Adipocyte (in vitro differentiated cells): ENCODE measurements around the gene SCGB1D1.
A peak's percentile ranks its signal among the peaks of the same experiment; 100 is the strongest.

Source experiments
- DNase-seq: peaks from one replicate; pipeline ENCODE4 v3.0.0-alpha.2; 2015; ENCODE audit warnings: low read depth
- H3K27me3 ChIP-seq: replicated peaks from 2 replicates; pipeline ENCODE4 v1.7.0; 2013; ENCODE audit warnings: mild to moderate bottlenecking, low read length, moderate library complexity; ENCODE audit not compliant: control insufficient read depth, insufficient read depth
- H3K36me3 ChIP-seq: 2 replicates; pipeline ENCODE4 v1.7.0; 2013; ENCODE audit warnings: low read length, mild to moderate bottlenecking, moderate library complexity; ENCODE audit not compliant: control insufficient read depth, insufficient read depth, severe bottlenecking
- H3K4me1 ChIP-seq: 2 replicates; pipeline ENCODE4 v1.7.0; 2013; ENCODE audit warnings: mild to moderate bottlenecking, low read length, moderate library complexity; ENCODE audit not compliant: control insufficient read depth, insufficient read depth
- H3K4me3 ChIP-seq: 2 replicates; pipeline ENCODE4 v1.7.0; 2013; ENCODE audit warnings: mild to moderate bottlenecking, low read length, moderate library complexity
- H3K9ac ChIP-seq: 2 replicates; pipeline ENCODE4 v1.7.0; 2013; ENCODE audit warnings: mild to moderate bottlenecking, low read length, moderate library complexity
- H3K9me3 ChIP-seq: 2 replicates; pipeline ENCODE4 v1.7.0; 2013; ENCODE audit warnings: mild to moderate bottlenecking, low read length, moderate library complexity; ENCODE audit not compliant: control insufficient read depth

Gene SCGB1D1

DNA sequence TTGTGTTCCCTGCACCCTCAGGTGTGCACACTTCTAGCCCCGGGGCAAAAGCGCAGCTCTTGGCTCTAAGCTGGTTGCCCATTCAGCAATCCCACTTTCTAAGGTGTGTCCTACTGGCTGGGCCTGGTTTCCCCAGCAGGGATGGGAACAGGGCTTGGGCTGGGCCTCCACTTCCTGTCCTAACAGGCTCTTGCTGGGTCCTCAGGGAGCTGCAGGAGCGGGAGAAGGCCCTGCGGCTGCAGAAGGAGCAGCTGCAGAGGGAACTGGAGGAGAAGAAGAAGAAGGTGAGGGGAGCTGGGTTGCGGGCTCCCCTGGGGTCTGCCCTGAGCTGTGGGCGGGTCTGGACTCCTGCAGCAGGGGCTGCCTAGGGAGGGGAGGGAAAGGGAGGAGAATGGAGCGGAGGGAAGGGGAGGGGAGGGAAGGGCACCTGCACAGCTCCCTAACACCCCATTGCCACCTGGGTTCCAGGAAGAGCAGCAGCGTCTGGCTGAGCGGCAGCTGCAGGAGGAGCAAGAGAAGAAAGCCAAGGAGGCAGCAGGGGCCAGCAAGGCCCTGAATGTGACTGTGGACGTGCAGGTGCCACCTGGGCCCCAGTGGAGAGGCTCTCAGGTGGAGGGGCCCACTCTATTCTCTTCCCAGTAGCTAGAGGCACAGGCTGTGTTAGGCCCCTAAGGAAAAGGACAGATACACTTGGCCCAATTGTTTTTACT is 41.6 kb upstream of the SCGB1D1 start:
- H3K36me3 ChIP-seq, result peaks cover 50% of the 10 kb centered on the region
- no peaks in the 10 kb centered on the region for H3K27me3 ChIP-seq
- H3K4me3 ChIP-seq, result no peak overlapping the region
- no peaks in the 10 kb centered on the region for H3K9me3 ChIP-seq
- H3K9ac ChIP-seq, result no peak overlapping the region
- no peak for DNase-seq
- no peaks in the 10 kb centered on the region for H3K4me1 ChIP-seq

DNA sequence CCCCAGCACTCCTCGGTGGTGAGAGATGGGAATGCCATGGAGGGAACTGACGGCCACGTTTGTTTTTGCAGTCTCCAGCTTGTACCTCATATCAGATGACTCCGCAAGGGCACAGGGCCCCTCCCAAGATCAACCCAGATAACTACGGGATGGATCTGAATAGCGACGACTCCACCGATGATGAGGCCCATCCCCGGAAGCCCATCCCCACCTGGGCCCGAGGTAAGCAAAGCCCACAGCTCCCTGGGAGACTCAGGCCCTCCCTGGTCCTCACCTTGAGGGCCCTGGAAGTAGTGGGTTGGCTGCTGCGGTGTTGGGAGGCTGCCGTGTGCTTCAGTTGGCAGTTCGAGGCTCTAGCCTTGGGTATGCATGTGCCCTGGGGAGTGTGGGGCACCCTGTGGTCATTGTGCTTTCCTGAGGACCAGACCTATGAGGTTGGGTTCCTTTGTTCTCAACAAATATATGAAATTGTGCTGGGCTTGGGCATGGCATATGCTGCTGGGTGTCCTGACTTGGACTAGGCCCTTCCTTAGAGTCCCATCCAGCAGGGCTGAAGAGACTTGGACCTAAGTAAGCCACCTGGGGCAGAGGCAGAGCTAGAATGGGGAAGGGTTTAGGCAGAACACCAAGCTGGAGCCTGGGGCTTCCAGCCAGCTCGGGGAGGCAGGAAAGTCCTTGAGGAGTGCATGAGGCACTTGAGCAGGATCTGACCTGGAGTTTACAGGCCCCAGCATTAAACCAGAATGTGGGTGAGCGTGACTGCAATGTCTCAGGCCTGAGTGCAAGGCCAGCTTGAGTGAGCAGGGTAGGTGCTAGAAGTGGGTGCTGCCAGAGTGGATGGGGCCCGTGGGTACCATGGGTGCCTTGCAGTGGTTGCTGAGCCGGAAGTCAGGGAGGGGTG is 39.8 kb upstream of the SCGB1D1 start:
- no peaks in the 10 kb centered on the region for H3K9me3 ChIP-seq
- H3K27me3 ChIP-seq, result no peaks in the 10 kb centered on the region
- H3K36me3 ChIP-seq, result peaks cover 45% of the 10 kb centered on the region
- no peak overlapping the region for H3K9ac ChIP-seq
- no peak overlapping the region for H3K4me3 ChIP-seq
- H3K4me1 ChIP-seq, result no peaks in the 10 kb centered on the region
- DNase-seq, result no peak

GRCh38 chr11:62150887-62151736 is 38.9 kb upstream of the SCGB1D1 start:
- Histone ChIP-seq H3K36me3 (peaks cover 37% of the 10 kb centered on the region), H3K27me3 (no peaks in the 10 kb centered on the region), H3K4me1 (no peaks in the 10 kb centered on the region), H3K9me3 (no peaks in the 10 kb centered on the region), H3K9ac (no peak overlapping the region), H3K4me3 (no peak overlapping the region)
- DNase-seq, result no peak

GRCh38 chr11:62151737-62152102 is 38.3 kb upstream of the SCGB1D1 start:
- DNase-seq, result no peak
- H3K9ac ChIP-seq, result no peak overlapping the region
- H3K27me3 ChIP-seq, result no peaks in the 10 kb centered on the region

DNA sequence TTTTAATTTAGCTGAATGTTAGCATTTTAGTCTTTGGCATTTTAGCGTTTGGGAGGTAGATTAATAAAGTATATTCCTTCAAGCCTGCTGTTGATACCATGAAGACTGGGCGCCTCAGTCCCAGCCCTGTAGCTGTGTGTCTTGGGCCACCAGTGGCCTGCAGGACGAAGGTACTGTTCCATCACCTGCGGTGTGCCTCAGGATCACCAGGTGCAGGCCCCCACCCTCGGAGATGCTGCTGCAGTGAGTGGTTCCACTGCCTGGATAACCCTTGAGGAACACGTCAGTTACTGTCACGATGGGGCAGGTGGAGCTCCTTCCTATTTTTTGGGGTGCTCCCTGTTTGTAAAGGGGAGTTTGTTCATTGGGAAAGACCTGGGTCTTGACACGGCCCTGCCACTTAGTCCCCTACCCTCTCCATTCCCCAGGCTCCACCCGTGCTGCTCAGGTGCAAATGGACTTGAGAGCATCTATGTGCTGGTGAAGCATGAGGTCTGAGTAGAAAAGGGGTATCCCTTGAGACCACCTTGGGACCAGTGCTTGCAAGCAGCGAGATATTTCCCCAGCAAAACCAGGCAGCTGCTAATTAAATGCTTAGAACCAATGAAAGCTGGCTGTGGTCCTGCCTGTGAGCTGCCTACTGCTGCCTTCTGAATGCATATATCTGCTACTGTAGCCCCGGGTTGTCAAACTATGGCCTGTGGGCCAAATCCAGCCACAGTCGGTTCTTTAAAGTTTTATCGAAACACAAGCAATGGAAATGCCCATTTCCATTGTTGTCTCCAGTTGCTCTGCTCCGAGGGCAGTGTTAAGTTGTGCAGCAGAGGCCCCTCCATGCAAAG is 37.5 kb upstream of the SCGB1D1 start:
- H3K36me3 ChIP-seq, result peaks cover 28% of the 10 kb centered on the region
- H3K9me3 ChIP-seq, result no peaks in the 10 kb centered on the region
- H3K4me3 ChIP-seq, result no peak overlapping the region
- H3K4me1 ChIP-seq, result no peaks in the 10 kb centered on the region
- H3K27me3 ChIP-seq, result no peaks in the 10 kb centered on the region
- DNase-seq, result no peak
- H3K9ac ChIP-seq, result no peak overlapping the region

More at GRCh38 chr11:62151737-62152102, 38.3 kb upstream of the SCGB1D1 start:
- Histone ChIP-seq H3K9me3 (no peaks in the 10 kb centered on the region), H3K4me3 (no peak overlapping the region), H3K36me3 (peaks cover 35% of the 10 kb centered on the region), H3K4me1 (no peaks in the 10 kb centered on the region)

DNA sequence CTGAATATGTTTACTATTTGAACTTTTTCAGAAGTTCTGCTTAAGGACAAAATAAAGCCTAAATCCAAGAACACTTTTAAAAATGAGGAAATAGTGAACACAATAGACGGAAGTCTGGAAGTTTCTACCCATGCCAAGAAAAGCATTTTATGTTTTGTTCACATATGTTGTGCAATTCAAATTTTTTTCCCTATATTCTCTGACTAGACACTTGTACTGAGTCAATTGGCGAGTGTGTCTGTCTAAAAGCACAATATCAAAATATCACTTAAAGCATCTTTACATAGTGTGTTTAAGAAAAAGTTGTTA is 37.0 kb upstream of the SCGB1D1 start:
- Histone ChIP-seq H3K9ac (no peak overlapping the region), H3K4me3 (no peak overlapping the region), H3K4me1 (no peaks in the 10 kb centered on the region), H3K9me3 (no peaks in the 10 kb centered on the region), H3K36me3 (peaks cover 23% of the 10 kb centered on the region), H3K27me3 (no peaks in the 10 kb centered on the region)
- peak; percentile 11 for DNase-seq

DNA sequence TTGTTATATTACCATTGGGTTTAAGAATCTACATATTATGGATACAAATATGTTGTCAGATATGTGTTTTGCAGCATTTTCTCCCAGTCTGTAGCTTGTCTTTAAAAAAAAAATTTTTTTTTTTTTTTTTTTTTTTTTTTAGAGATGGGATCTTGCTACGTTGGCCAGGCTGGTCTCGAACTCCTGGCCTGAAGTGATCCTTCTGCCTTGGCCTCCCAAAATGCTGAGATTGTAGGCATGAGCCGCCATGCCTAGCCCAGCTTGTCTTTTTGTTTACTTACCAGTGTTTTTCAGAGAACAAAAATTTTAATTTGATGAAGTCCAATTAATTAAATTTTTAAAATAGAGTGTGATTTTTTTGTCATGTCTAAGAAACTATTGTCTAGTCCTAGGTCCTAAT is 36.4 kb upstream of the SCGB1D1 start:
- H3K27me3 ChIP-seq, result no peaks in the 10 kb centered on the region
- no peak for DNase-seq
- H3K9ac ChIP-seq, result no peak overlapping the region
- H3K4me3 ChIP-seq, result no peak overlapping the region
- H3K36me3 ChIP-seq, result peaks cover 20% of the 10 kb centered on the region
- no peaks in the 10 kb centered on the region for H3K9me3 ChIP-seq
- no peaks in the 10 kb centered on the region for H3K4me1 ChIP-seq

GRCh38 chr11:62157603-62158002 is 32.4 kb upstream of the SCGB1D1 start:
- H3K4me3 ChIP-seq, result no peak overlapping the region
- peaks cover 3% of the 10 kb centered on the region for H3K9me3 ChIP-seq
- H3K27me3 ChIP-seq, result no peaks in the 10 kb centered on the region
- no peaks in the 10 kb centered on the region for H3K4me1 ChIP-seq
- DNase-seq, result no peak
- H3K9ac ChIP-seq, result no peak overlapping the region
- peaks cover 2% of the 10 kb centered on the region for H3K36me3 ChIP-seq

GRCh38 chr11:62166371-62166770 is 23.6 kb upstream of the SCGB1D1 start:
- peaks cover 3% of the 10 kb centered on the region for H3K9me3 ChIP-seq
- H3K4me1 ChIP-seq, result no peaks in the 10 kb centered on the region
- no peak for DNase-seq
- no peaks in the 10 kb centered on the region for H3K36me3 ChIP-seq
- H3K4me3 ChIP-seq, result no peak overlapping the region
- H3K9ac ChIP-seq, result no peak overlapping the region
- H3K27me3 ChIP-seq, result peaks cover 48% of the 10 kb centered on the region

- no peaks in the 10 kb centered on the region for H3K36me3 ChIP-seq
- H3K9me3 ChIP-seq, result no peaks in the 10 kb centered on the region
- no peaks in the 10 kb centered on the region for H3K4me1 ChIP-seq
- peaks cover 64% of the 10 kb centered on the region for H3K27me3 ChIP-seq
- H3K4me3 ChIP-seq, result no peak overlapping the region
- H3K9ac ChIP-seq, result no peak overlapping the region
- no peak for DNase-seq
These were observed 20.6 kb upstream of the SCGB1D1 start for GRCh38 chr11:62169448-62169847.
